ENCODE data around the gene LYG1.
"Not testable (repeated sequence)": the region's sequence is repeated elsewhere in the genome, so short reads cannot be mapped to it uniquely, and the experiment has no call there.

The LYG1 gene

GRCh38 chr2:99317161-99317872 is 16.3 kb upstream of the LYG1 start:
- TF ChIP-seq CTCF (IDR thresholded peaks at IDR 0.05; ENCODE audit: borderline replicate concordance, control extremely low read depth, extremely low read depth, insufficient read depth, missing control alignments) = no peak
- in situ Hi-C loops (cut with MboI; ENCODE audit: low sequenced_read_pairs, unreplicated experiment) = no loop called here
- no peak for DNase-seq (ENCODE audit: low spot score)

GRCh38 chr2:99299580-99299979 is 1.4 kb downstream of the LYG1 start:
- in situ Hi-C loops (cut with MboI; ENCODE audit: low sequenced_read_pairs, unreplicated experiment) = no loop called here
- no peak for DNase-seq (ENCODE audit: low spot score)
- no peak for TF ChIP-seq CTCF (IDR thresholded peaks at IDR 0.05; ENCODE audit: borderline replicate concordance, control extremely low read depth, extremely low read depth, insufficient read depth, missing control alignments)

- DNase-seq (ENCODE audit: low spot score) = no peak
- in situ Hi-C loops (cut with MboI; ENCODE audit: low sequenced_read_pairs, unreplicated experiment) = no loop called here
- no peak for TF ChIP-seq CTCF (IDR thresholded peaks at IDR 0.05; ENCODE audit: borderline replicate concordance, control extremely low read depth, extremely low read depth, insufficient read depth, missing control alignments)
Observed at GRCh38 chr2:99297994-99298393, 3.0 kb downstream of the LYG1 start.

GRCh38 chr2:99285526-99285925 is 15.5 kb downstream of the LYG1 start:
- TF ChIP-seq CTCF (IDR thresholded peaks at IDR 0.05; ENCODE audit: borderline replicate concordance, control extremely low read depth, extremely low read depth, insufficient read depth, missing control alignments) = no peak
- in situ Hi-C loops (cut with MboI; ENCODE audit: low sequenced_read_pairs, unreplicated experiment) = no loop called here
- no peak for DNase-seq (ENCODE audit: low spot score)

GRCh38 chr2:99279969-99280695 is 20.9 kb downstream of the LYG1 start:
- DNase-seq (ENCODE audit: low spot score) = no peak
- in situ Hi-C loops (cut with MboI; ENCODE audit: low sequenced_read_pairs, unreplicated experiment) = no loop called here
- no peak for TF ChIP-seq CTCF (IDR thresholded peaks at IDR 0.05; ENCODE audit: borderline replicate concordance, control extremely low read depth, extremely low read depth, insufficient read depth, missing control alignments)

- DNase-seq (ENCODE audit: low spot score) = no peak
- in situ Hi-C loops (cut with MboI; ENCODE audit: low sequenced_read_pairs, unreplicated experiment) = no loop called here
Observed at GRCh38 chr2:99278793-99279291, 22.2 kb downstream of the LYG1 start.

GRCh38 chr2:99278195-99278765 is 22.7 kb downstream of the LYG1 start:
- DNase-seq (ENCODE audit: low spot score); in situ Hi-C loops (cut with MboI; ENCODE audit: low sequenced_read_pairs, unreplicated experiment): not testable (repeated sequence)

More at GRCh38 chr2:99278793-99279291, 22.2 kb downstream of the LYG1 start:
- no peak for TF ChIP-seq CTCF (IDR thresholded peaks at IDR 0.05; ENCODE audit: borderline replicate concordance, control extremely low read depth, extremely low read depth, insufficient read depth, missing control alignments)
